ENCODE measurements around the gene MALSU1.

MALSU1 gene

DNA sequence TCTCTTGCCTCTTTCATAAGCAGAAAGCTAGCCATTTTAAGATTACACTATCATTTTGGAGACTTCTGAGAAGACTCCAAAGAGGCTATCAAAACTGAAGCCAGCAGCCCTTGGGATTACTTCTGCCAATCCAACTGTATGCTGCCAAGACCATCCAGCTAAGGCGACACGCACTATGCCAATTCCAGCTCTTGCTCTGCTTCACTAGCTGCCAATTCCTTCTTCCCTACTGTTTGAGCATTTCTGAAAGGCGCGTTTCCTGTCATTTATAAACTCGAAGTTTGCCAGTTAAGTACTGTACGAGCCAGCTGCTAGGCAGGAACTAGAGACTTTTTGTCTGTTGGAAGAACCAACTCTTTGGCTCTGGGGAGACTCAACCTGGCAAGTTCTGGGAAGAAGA lies 36.5 kb downstream of the MALSU1 start:
- DNase-seq (ENCODE audit: low read depth in 2 of 2), result no peak

- DNase-seq (ENCODE audit: low read depth in 2 of 2), result no peak
Measured at GRCh38 chr7:23336086-23336485, 36.9 kb downstream of the MALSU1 start.

DNA sequence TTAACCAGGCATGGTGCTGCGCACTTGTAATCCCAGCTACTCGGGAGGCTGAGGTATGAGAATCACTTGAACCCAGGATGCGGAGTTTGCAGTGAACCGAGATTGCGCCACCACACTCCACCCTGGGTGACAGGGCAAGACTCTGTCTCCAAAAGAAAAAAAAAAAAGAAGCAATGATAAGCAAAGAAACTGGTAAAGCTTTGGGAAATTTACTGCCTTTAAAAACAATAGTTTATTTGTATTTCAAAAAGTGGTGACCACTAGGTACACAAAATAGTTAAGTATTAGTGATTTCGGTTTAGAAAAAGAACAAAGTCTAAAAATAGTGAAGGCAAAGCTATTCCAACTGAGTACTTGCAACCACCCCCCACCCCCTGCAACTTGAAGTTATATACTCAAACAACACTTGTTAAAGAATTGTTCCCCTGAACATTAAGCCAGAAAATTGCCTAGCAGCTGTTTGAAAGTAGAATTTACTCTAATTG lies 37.7 kb downstream of the MALSU1 start:
- DNase-seq (ENCODE audit: low read depth in 2 of 2), result no peak

DNA sequence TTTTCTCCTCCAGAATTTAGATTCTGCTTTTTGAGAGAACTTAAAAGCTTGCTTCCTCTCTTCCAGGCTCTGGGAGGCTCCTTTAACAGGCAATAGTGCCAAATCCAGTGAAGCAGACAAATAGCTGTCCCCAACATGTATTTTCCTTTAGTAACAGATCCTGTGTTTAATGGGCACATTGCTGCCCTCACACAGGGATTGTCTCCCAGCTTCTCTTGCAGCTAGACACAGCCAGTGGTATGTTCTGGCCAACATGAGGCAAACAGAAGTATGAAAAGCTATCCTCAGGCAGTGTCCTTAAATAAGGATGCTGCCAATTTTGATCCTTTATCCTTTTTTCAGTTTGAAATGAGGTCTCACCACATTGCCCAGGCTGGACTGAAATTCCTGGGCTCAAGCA lies 38.2 kb downstream of the MALSU1 start:
- no peak for DNase-seq (ENCODE audit: low read depth in 2 of 2)

- no peak for DNase-seq (ENCODE audit: low read depth in 2 of 2)
Measured at GRCh38 chr7:23338439-23338838, 39.3 kb downstream of the MALSU1 start.

DNA sequence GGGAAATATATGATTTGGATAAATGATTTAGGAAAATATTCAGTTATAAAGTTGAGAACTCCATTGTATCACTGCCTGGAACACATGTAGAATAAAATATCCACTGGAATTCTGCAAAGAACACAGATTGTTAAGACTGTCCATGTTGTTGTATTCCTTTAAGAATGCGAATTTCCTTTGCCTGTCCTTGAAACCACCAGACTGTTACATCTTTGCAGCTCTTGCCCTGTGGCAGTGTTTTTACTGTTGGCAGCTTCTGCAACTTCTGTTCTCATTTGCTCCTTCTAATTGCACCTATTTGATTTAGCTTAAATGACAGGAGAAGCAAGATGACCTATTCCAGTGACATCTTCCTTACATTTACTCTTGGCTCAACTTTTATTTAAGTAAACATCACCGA lies 39.7 kb downstream of the MALSU1 start:
- DNase-seq (ENCODE audit: low read depth in 2 of 2), result no peak

- no peak for DNase-seq (ENCODE audit: low read depth in 2 of 2)
Measured at GRCh38 chr7:23341846-23342598, 42.9 kb downstream of the MALSU1 start.

GRCh38 chr7:23343102-23343501 lies 44.0 kb downstream of the MALSU1 start:
- DNase-seq (ENCODE audit: low read depth in 2 of 2), result no peak

GRCh38 chr7:23343806-23344475 lies 44.8 kb downstream of the MALSU1 start:
- DNase-seq (ENCODE audit: low read depth in 2 of 2), result no peak

DNA sequence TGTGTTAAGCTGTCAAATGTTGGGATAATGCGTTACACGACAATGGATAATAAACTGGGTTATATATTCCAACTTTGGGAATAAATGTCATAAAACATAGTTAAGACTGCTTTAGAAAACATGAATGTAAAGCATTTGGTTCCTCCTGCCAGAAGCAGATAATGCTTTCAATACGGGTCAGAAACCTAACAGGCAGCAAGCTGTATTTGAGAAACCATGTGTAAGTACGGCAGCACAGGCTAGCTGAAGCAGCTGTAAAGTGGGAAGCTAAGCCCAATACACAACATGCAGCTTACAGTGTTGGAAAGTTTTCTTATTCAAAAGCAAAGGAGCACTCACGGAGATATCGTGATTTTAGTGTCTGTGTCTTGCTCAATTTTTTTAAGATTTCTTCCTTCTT lies 46.5 kb downstream of the MALSU1 start:
- no peak for DNase-seq (ENCODE audit: low read depth in 2 of 2)

GRCh38 chr7:23346316-23346715 lies 47.2 kb downstream of the MALSU1 start:
- no peak for DNase-seq (ENCODE audit: low read depth in 2 of 2)

GRCh38 chr7:23347033-23347681 lies 48.0 kb downstream of the MALSU1 start:
- no peak for DNase-seq (ENCODE audit: low read depth in 2 of 2)

DNA sequence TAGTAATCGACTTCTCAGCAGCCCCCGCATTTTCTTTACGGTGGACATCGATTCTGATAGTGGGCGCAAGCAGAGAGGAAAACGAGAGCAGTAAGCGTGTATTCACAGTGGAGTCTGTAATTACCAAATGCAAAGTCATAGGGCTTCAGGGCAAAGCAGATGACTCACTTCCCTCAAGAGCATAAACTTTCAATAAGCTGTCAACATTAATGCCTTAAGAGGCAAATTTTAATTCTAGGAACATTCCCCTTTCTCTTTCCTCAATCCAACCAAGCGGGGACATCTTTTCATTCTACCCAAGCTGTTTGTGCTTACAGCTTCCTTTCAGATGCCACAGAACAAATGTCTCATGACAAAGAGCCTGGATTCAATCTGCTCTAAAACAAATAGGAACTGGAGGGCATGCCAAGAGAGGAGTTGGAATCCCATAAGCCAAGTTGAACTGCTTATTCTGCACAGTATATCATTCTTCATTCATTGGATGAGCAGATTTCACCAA lies 48.6 kb downstream of the MALSU1 start:
- no peak for DNase-seq (ENCODE audit: low read depth in 2 of 2)

DNA sequence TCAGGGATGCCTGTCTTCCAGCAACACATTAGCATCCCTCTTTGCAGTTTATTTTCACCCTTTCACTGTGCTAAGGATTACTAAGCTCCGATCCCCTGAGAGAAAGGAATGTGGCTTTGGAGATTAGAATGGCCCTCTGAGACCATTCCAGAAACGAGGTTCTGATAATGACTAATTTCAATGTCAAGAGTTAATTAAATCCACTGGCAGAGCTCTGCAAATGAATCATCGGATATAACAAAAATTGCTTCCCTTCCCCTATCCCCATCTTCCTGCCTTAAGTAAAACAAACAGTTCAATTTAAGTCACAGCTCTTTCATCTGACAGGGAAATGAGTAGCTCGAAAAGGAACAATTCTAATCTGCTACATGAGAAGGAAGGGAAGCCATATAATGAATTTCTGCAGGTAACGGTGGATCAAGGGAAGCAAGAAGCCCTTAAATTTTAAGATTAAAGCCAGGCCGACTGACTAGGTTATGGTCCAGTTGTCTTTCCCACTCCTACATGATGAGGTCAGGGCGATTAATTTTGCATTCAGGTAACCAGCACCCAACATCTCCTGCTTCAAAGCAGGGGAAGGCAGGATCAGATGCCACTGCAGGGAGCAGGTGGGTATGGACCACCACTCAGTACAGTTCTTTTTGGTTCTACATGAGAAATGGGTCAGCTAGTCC lies 50.5 kb downstream of the MALSU1 start:
- DNase-seq (ENCODE audit: low read depth in 2 of 2), result no peak

GRCh38 chr7:23350466-23350865 lies 51.3 kb downstream of the MALSU1 start:
- DNase-seq (ENCODE audit: low read depth in 2 of 2), result no peak

DNA sequence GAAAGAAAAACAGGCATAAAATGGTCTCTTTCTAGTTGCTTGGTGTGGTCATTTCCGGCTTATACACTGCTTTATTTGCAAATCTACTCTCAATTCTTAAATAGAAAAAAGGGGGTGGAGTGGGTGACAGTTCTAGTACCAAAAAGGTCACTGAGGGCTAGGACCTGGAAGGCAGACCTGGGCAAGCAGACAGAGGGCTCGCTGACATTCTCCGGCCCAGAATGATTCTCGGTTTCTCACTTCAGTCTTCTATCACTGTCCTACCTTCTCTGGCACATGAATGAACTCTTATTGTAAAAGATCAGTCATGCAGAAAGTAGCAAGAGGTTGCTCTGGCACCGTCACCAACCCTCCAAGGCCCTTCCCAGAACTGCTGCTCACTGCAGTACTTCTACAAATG lies 54.0 kb downstream of the MALSU1 start:
- no peak for DNase-seq (ENCODE audit: low read depth in 2 of 2)

- no peak for DNase-seq (ENCODE audit: low read depth in 2 of 2)
Measured at GRCh38 chr7:23356168-23356567, 57.0 kb downstream of the MALSU1 start.

- no peak for DNase-seq (ENCODE audit: low read depth in 2 of 2)
Measured at GRCh38 chr7:23356726-23357125, 57.6 kb downstream of the MALSU1 start.

- DNase-seq (ENCODE audit: low read depth in 2 of 2), result no peak
Measured at GRCh38 chr7:23357190-23358093, 58.3 kb downstream of the MALSU1 start.

DNA sequence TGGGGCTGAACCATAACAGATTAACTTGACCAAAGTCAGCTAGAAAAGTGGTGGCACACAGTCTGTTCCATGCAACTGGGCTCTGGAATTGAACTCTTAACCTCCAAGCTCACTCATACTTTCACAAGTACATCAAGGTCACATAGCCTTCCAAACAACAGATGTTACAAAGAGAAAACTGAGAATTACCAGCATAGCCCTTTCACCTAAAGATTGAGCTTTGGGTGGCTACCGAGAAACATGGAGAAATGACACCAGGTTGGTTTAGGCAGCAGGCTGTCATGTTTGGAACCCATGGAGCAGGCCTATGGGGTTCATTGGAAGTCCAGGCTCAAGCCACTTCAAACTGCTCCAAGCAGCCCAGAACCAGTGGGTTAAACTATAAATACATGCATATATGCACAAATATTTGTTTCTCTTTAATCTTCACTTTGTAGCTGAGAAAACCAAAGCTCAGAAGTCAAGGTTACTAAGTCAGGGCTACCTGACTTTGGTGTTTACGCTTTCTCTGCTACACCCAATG lies 59.1 kb downstream of the MALSU1 start:
- DNase-seq (ENCODE audit: low read depth in 2 of 2), result no peak

Measured in stimulated activated CD4-positive, alpha-beta T cell treated with anti-CD3 and anti-CD28 coated beads, Interleukin-4, amount 100 ng/mL, for 48 hours (primary cell).